HG03139 (cell line): ENCODE results near the gene OR2T8.

Source experiments
- ATAC-seq: cut with Tn5 transposase; IDR thresholded peaks from one replicate; pipeline ENCODE4 v1.9.1; 2021; ENCODE audit not compliant: unreplicated experiment

Gene OR2T8

GRCh38 chr1:247961791-247962190 is 41.7 kb downstream of the OR2T8 start:
- ATAC-seq = no peak

DNA sequence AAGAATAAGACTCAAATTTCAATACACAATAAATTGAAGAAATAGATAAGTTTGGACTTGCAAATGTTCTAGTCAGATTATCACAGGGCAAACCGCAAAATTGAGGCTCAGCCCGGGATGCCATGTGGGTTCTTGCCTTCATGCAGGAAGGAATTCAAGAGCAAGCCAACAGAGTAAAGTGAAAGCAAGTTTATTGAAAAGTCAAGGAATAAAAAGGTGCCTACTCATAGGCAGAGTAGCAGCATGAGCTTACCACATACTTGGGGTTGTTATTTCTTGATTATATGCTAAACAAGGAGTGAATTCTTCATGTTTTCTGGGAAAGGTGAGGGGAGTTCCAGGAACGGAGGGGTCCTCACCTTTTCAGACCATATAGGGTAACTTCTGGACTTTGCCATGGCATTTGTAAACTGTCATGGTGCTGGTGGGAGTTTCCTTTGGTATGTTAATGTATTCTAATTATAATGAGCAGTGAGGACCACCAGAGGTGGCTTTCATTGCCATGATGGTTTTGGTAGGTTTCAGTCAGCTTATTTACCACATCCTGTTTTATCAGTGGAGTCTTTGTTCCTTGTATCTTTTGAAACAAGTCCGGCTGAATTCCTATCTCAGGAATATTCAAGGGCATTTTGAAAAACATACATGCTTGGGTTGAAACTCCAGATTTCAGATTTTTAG is 43.0 kb downstream of the OR2T8 start:
- ATAC-seq = no peak

- no peak for ATAC-seq
These were observed 44.9 kb downstream of the OR2T8 start, which contains the start of gene OR2AK2 for GRCh38 chr1:247964933-247965332. TSS of gene OR2AK2 (plus strand) at chr1:247965233. CDS start at chr1:247965377, 144 bp downstream.

DNA sequence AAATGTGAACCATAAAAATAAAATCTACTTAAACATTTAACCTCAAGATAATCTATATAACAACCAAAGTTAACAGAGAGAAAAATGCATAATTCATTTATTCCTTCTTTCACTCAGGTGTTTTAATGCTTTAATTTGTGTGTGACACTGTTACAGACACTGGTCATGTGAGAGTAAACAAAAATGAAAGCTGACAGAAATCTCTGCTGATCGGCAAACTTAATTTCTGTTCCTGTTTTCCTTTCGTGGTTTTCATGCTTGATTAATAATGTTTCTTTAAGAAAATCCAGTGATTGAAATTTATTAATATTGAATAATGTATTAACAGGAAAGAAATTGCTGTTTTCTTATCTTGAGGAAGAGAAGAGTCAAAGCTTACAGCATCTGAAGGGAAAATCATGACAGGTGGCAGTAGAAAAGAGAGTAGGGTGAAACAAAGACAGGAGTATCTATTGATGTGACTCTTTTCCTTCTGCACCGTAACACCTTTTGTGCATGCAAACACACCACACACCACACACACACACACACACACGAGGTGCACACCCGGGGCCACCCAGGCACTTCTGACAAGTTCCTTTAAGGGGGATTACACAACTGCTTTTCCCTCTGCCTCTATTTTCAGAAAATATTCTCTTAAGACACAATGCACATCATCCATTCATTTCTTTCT is 46.6 kb downstream of the OR2T8 start:
- ATAC-seq = peak; percentile 71
